WTC11 (cell line): Measurements from ENCODE around the gene RAPGEF6. TPM values are rescaled to one million over a fixed set of nuclear protein-coding genes. Genes with fewer than 3 reads are reported as not detected.

ENCODE experiments used
- ATAC-seq: fragments of 200-7000 bp; cut with Tn5 transposase; 2 replicates; pipeline ENCODE4 v1.10.0; 2021; ENCODE audit warnings: mild to moderate bottlenecking, moderate library complexity
- CTCF ChIA-PET: fragments of 300-600 bp; sonication (Branson Sonifier 250); formaldehyde crosslinking; loops from one replicate; lab custom pipeline; 2021; ENCODE audit warnings: antibody characterized with exemption; lab: Charles Lee
- POLR2A ChIA-PET: fragments of 350-600 bp; sonication (Branson Sonifier 250); formaldehyde crosslinking; loops from one replicate; lab custom pipeline; 2021; ENCODE audit warnings: antibody characterized with exemption; lab: Charles Lee
- DNase-seq: peaks from one replicate; pipeline ENCODE4 v3.0.0; 2021; ENCODE audit warnings: low spot score
- H3K27ac Mint-ChIP-seq: 2 replicates; pipeline ENCODE4 v1.8.0; 2021; ENCODE audit warnings: mixed read lengths
- H3K27me3 Mint-ChIP-seq: 2 replicates; pipeline ENCODE4 v1.8.0; 2021; ENCODE audit warnings: low read depth, mild to moderate bottlenecking, moderate library complexity, mixed read lengths
- H3K36me3 Mint-ChIP-seq: 2 replicates; pipeline ENCODE4 v1.8.0; 2021; ENCODE audit warnings: mixed read lengths
- H3K4me1 Mint-ChIP-seq: 2 replicates; pipeline ENCODE4 v1.8.0; 2022; ENCODE audit warnings: mixed read lengths
- H3K4me3 Mint-ChIP-seq: 2 replicates; pipeline ENCODE4 v1.8.0; 2021; ENCODE audit warnings: mild to moderate bottlenecking, moderate library complexity, mixed read lengths
- H3K9me3 Mint-ChIP-seq: 2 replicates; pipeline ENCODE4 v1.8.0; 2021; ENCODE audit warnings: mixed read lengths
- ATF1 ChIP-seq: sonication (generic); formaldehyde crosslinking; IDR thresholded peaks from 2 replicates; pipeline ENCODE4 v1.8.1; 2023; ENCODE audit warnings: mild to moderate bottlenecking, moderate library complexity, missing genetic modification reagents
- ELF4 ChIP-seq: sonication (generic); formaldehyde crosslinking; IDR thresholded peaks from 2 replicates; pipeline ENCODE4 v1.8.1; 2022; ENCODE audit warnings: low read depth, mild to moderate bottlenecking, moderate library complexity, missing genetic modification reagents
- ESRRA ChIP-seq: sonication (generic); formaldehyde crosslinking; IDR thresholded peaks from 2 replicates; pipeline ENCODE4 v1.8.1; 2022; ENCODE audit warnings: mild to moderate bottlenecking, missing genetic modification reagents, borderline replicate concordance
- HMGA2 ChIP-seq: fragments of 250-450 bp; sonication (Bioruptor Pico); IDR thresholded peaks from 2 replicates; pipeline ENCODE4 v1.4.0; 2021; ENCODE audit warnings: mild to moderate bottlenecking, moderate library complexity
- MXD4 ChIP-seq: fragments of 250-450 bp; sonication (Bioruptor Pico); IDR thresholded peaks from 2 replicates; pipeline ENCODE4 v1.8.0; 2021; ENCODE audit warnings: mild to moderate bottlenecking, moderate library complexity, borderline replicate concordance
- MYBL2 ChIP-seq: sonication (generic); formaldehyde crosslinking; IDR thresholded peaks from 2 replicates; pipeline ENCODE4 v1.8.1; 2023; ENCODE audit warnings: mild to moderate bottlenecking, moderate library complexity, missing genetic modification reagents
- NFE2L1 ChIP-seq: sonication (generic); formaldehyde crosslinking; IDR thresholded peaks from 2 replicates; pipeline ENCODE4 v1.8.1; 2023; ENCODE audit warnings: missing genetic modification reagents
- RELA ChIP-seq: sonication (generic); formaldehyde crosslinking; IDR thresholded peaks from 2 replicates; pipeline ENCODE4 v1.8.1; 2022; ENCODE audit warnings: missing genetic modification reagents, mild to moderate bottlenecking, borderline replicate concordance
- SMAD3 ChIP-seq: sonication (generic); formaldehyde crosslinking; IDR thresholded peaks from 2 replicates; pipeline ENCODE4 v1.8.0; 2022; ENCODE audit warnings: missing genetic modification reagents, mild to moderate bottlenecking, borderline replicate concordance
- SOX15 ChIP-seq: fragments of 250-450 bp; sonication (Bioruptor Pico); IDR thresholded peaks from 2 replicates; pipeline ENCODE4 v1.9.0; 2021; ENCODE audit warnings: mild to moderate bottlenecking
- TCF7 ChIP-seq: sonication (generic); formaldehyde crosslinking; IDR thresholded peaks from 2 replicates; pipeline ENCODE4 v1.8.0; 2022; ENCODE audit warnings: mild to moderate bottlenecking, low read depth, missing genetic modification reagents, moderate library complexity
- ZNF317 ChIP-seq: sonication (generic); formaldehyde crosslinking; IDR thresholded peaks from 2 replicates; pipeline ENCODE4 v1.8.1; 2023; ENCODE audit warnings: low read depth, mild to moderate bottlenecking, moderate library complexity, missing genetic modification reagents, borderline replicate concordance
- ZNF416 ChIP-seq: fragments of 250-450 bp; sonication (Bioruptor Pico); IDR thresholded peaks from 2 replicates; pipeline ENCODE4 v1.9.0; 2021; ENCODE audit warnings: mild to moderate bottlenecking, inconsistent platforms
- ZNF671 ChIP-seq: fragments of 250-450 bp; sonication (Bioruptor Pico); IDR thresholded peaks from 2 replicates; pipeline ENCODE4 v1.8.0; 2021; ENCODE audit warnings: mild to moderate bottlenecking
- total RNA-seq: library from RNA; stranded (reverse); gene quantifications from 3 replicates; pipeline ENCODE4 v1.2.3, GENCODE V29; 2021
- TF ChIP-seq, protein P1 (sequence below): sonication (generic); formaldehyde crosslinking; IDR thresholded peaks from 2 replicates; pipeline ENCODE4 v1.8.0; 2023; ENCODE audit warnings: missing genetic modification reagents, mild to moderate bottlenecking, borderline replicate concordance
- TF ChIP-seq, protein P2 (sequence below): sonication (generic); formaldehyde crosslinking; IDR thresholded peaks from 2 replicates; pipeline ENCODE4 v1.8.1; 2022; ENCODE audit warnings: mild to moderate bottlenecking, missing genetic modification reagents, moderate library complexity, borderline replicate concordance
- TF ChIP-seq, protein P3 (sequence below): sonication (generic); formaldehyde crosslinking; IDR thresholded peaks from 2 replicates; pipeline ENCODE4 v1.8.0; 2022; ENCODE audit warnings: mild to moderate bottlenecking, missing genetic modification reagents
- TF ChIP-seq, protein P4 (sequence below): sonication (generic); formaldehyde crosslinking; IDR thresholded peaks from 2 replicates; pipeline ENCODE4 v1.8.0; 2023; ENCODE audit warnings: missing genetic modification reagents
- TF ChIP-seq, protein P5 (sequence below): fragments of 250-450 bp; sonication (Bioruptor Pico); conservative IDR thresholded peaks from 2 replicates; pipeline ENCODE4 v1.9.0; 2021; ENCODE audit warnings: mild to moderate bottlenecking
- TF ChIP-seq, protein P6 (sequence below): fragments of 250-450 bp; sonication (Bioruptor Pico); IDR thresholded peaks from 2 replicates; pipeline ENCODE4 v1.9.0; 2021; ENCODE audit warnings: mild to moderate bottlenecking

The RAPGEF6 gene
- total RNA-seq, 1 experiment from 2014 or later = 18.0 TPM

DNA sequence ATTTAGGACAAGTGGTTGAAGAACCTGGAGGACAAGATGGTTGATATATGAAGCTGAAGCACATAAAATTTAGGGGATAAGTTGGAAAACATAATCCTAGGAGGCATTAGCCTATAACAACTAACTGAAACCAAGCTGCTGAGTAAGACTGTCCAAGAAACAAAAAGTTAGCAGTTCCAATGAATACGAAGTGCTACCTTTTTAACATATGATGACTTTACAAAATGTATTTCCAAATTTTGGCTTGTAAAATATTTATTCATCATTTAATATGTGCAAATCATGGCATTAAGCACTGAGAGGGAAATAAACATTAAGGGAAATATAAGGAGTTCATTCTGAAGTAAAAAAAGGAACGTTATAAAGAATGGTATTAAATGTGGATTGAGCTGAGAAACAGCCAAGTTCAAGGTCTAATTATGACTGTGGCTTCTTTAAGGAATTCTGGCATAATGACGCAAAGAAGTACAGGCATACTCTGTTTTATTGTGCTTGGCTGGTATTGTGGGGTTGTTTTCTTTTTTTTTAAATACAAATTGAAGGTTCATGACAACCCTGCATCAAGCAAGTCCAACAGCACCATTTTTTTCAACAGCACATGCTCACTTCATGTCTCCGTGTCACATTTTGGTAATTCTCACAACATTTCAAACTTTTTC, 7.7 kb downstream of the RAPGEF6 start:
- no peak for TF ChIP-seq ZNF416
- TF ChIP-seq TCF7 (CRISPR knock-in tag) = no peak
- TF ChIP-seq, protein P1, sequence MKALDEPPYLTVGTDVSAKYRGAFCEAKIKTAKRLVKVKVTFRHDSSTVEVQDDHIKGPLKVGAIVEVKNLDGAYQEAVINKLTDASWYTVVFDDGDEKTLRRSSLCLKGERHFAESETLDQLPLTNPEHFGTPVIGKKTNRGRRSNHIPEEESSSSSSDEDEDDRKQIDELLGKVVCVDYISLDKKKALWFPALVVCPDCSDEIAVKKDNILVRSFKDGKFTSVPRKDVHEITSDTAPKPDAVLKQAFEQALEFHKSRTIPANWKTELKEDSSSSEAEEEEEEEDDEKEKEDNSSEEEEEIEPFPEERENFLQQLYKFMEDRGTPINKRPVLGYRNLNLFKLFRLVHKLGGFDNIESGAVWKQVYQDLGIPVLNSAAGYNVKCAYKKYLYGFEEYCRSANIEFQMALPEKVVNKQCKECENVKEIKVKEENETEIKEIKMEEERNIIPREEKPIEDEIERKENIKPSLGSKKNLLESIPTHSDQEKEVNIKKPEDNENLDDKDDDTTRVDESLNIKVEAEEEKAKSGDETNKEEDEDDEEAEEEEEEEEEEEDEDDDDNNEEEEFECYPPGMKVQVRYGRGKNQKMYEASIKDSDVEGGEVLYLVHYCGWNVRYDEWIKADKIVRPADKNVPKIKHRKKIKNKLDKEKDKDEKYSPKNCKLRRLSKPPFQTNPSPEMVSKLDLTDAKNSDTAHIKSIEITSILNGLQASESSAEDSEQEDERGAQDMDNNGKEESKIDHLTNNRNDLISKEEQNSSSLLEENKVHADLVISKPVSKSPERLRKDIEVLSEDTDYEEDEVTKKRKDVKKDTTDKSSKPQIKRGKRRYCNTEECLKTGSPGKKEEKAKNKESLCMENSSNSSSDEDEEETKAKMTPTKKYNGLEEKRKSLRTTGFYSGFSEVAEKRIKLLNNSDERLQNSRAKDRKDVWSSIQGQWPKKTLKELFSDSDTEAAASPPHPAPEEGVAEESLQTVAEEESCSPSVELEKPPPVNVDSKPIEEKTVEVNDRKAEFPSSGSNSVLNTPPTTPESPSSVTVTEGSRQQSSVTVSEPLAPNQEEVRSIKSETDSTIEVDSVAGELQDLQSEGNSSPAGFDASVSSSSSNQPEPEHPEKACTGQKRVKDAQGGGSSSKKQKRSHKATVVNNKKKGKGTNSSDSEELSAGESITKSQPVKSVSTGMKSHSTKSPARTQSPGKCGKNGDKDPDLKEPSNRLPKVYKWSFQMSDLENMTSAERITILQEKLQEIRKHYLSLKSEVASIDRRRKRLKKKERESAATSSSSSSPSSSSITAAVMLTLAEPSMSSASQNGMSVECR (CRISPR knock-in tag) = no peak
- TF ChIP-seq SMAD3 (CRISPR knock-in tag) = no peak
- TF ChIP-seq RELA (CRISPR knock-in tag) = no peak
- TF ChIP-seq, protein P2, sequence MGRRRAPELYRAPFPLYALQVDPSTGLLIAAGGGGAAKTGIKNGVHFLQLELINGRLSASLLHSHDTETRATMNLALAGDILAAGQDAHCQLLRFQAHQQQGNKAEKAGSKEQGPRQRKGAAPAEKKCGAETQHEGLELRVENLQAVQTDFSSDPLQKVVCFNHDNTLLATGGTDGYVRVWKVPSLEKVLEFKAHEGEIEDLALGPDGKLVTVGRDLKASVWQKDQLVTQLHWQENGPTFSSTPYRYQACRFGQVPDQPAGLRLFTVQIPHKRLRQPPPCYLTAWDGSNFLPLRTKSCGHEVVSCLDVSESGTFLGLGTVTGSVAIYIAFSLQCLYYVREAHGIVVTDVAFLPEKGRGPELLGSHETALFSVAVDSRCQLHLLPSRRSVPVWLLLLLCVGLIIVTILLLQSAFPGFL = no peak
- TF ChIP-seq, protein P3, sequence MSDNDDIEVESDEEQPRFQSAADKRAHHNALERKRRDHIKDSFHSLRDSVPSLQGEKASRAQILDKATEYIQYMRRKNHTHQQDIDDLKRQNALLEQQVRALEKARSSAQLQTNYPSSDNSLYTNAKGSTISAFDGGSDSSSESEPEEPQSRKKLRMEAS (CRISPR knock-in tag) = no peak
- no peak for TF ChIP-seq MXD4 (CRISPR knock-in tag)
- TF ChIP-seq, protein P4, sequence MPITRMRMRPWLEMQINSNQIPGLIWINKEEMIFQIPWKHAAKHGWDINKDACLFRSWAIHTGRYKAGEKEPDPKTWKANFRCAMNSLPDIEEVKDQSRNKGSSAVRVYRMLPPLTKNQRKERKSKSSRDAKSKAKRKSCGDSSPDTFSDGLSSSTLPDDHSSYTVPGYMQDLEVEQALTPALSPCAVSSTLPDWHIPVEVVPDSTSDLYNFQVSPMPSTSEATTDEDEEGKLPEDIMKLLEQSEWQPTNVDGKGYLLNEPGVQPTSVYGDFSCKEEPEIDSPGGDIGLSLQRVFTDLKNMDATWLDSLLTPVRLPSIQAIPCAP (CRISPR knock-in tag) = no peak
- no peak for TF ChIP-seq ZNF317 (CRISPR knock-in tag)
- no peak for TF ChIP-seq SOX15 (CRISPR knock-in tag)
- TF ChIP-seq MYBL2 (CRISPR knock-in tag) = no peak
- no peak for TF ChIP-seq ELF4 (CRISPR knock-in tag)
- TF ChIP-seq ESRRA (CRISPR knock-in tag) = no peak
- no peak for TF ChIP-seq NFE2L1 (CRISPR knock-in tag)
- no peak for ATAC-seq
- no peak for DNase-seq
- ChIA-PET POLR2A (no interaction called here), CTCF (no interaction called here)
- Mint-ChIP-seq H3K9me3 (no peaks in the 10 kb centered on the region), H3K4me1 (peaks cover 11% of the 10 kb centered on the region), H3K36me3 (no peaks in the 10 kb centered on the region), H3K4me3 (no peak overlapping the region), H3K27me3 (no peaks in the 10 kb centered on the region), H3K27ac (no peak overlapping the region)

DNA sequence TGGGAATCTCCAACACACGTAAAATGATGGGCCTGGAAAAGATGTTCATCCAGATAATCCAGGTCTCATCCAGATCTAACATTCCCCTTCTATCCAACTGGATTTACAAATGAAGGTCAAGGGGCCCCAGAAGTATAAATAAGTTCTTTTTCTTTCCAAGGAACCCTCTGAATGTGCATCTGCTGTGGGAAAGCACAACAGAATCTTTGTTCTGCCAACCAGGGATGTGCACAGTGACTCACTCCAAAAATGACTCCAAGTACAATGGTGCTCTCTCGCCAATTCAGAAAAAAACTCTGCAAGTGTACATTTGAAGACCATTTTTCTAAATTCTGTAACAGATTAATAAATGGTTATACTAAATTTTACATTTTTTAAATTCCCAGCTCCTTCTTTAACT, 12.4 kb downstream of the RAPGEF6 start:
- no peaks in the 10 kb centered on the region for H3K27me3 Mint-ChIP-seq
- no peak for DNase-seq
- H3K36me3 Mint-ChIP-seq = no peaks in the 10 kb centered on the region; the same call in 1 of the 2 replicates
- no peak for TF ChIP-seq NFE2L1 (CRISPR knock-in tag)
- TF ChIP-seq, protein P4 (CRISPR knock-in tag) = no peak
- TF ChIP-seq, protein P5, sequence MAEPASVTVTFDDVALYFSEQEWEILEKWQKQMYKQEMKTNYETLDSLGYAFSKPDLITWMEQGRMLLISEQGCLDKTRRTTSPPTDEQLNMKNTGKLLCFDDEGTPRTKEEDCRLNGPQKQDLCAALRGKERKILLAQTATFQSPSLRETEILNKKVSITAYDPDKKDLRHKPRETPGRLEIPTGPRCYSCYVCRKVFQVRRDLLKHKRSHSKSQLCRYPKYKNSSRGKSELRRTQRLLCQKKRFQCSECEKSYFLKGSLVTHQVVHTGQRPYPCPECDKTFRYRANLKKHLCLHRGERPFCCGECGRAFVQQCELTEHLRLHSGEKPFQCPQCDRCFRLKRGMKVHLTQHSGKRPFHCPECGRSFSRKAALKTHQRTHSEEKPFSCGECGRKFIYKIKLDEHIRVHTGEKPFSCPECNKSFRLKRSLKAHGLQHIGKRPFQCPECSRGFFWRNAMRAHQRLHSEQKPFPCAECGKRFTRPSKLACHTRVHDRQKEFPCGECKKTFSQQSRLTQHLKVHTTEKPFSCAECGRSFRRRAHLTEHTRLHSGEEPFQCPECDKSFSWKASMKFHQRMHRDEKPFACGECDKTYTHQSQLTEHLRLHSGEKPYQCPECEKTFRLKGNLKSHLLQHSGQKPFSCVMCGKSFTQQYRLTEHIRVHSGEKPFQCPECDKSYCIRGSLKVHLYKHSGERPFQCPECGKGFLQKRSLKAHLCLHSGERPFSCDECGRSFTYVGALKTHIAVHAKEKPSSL = no peak
- TF ChIP-seq HMGA2 = no peak
- no peak for TF ChIP-seq ZNF671 (CRISPR knock-in tag)
- no peak for TF ChIP-seq ESRRA (CRISPR knock-in tag)
- TF ChIP-seq, protein P6, sequence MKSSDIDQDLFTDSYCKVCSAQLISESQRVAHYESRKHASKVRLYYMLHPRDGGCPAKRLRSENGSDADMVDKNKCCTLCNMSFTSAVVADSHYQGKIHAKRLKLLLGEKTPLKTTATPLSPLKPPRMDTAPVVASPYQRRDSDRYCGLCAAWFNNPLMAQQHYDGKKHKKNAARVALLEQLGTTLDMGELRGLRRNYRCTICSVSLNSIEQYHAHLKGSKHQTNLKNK (CRISPR knock-in tag) = no peak
- no peak for TF ChIP-seq ATF1 (CRISPR knock-in tag)
- TF ChIP-seq, all 79 proteins: peak for 0
- POLR2A ChIA-PET = no interaction called here
- H3K4me1 Mint-ChIP-seq = peaks cover 3% of the 10 kb centered on the region
- no peak for ATAC-seq
- no peak overlapping the region for H3K4me3 Mint-ChIP-seq
- H3K9me3 Mint-ChIP-seq = no peaks in the 10 kb centered on the region
- CTCF ChIA-PET = interaction anchor here (0.5 kb wide), 1 partner anchor 17 kb away, joined by 4 read pairs; no protein-coding TSS in a partner anchor
- H3K27ac Mint-ChIP-seq = no peak overlapping the region
